Measurements from ENCODE around the gene RNF183. TPM values are rescaled to one million over a fixed set of nuclear protein-coding genes. Genes with fewer than 3 reads are reported as not detected.
"Not testable (repeated sequence)": the region's sequence is repeated elsewhere in the genome, so short reads cannot be mapped to it uniquely, and the experiment has no call there.

RNF183 gene
- total RNA-seq, 2 experiments from 2014 or later: not detected

GRCh38 chr9:113261917-113262671 is 41.1 kb downstream of the RNF183 start:
- no peaks in the 10 kb centered on the region for H3K27me3 Mint-ChIP-seq
- H3K36me3 Mint-ChIP-seq (ENCODE audit: low read depth): peaks cover 30% of the 10 kb centered on the region
- H3K4me1 Mint-ChIP-seq: no peaks in the 10 kb centered on the region
- ChIA-PET CTCF (interaction anchor here (1.2 kb wide), 1 partner anchor 28 kb away, joined by 3 read pairs; no protein-coding TSS in a partner anchor), POLR2A (no interaction called here)
- no peaks in the 10 kb centered on the region for H3K9me3 Mint-ChIP-seq
- H3K27ac Mint-ChIP-seq: no peak overlapping the region
- no peak overlapping the region for H3K4me3 Mint-ChIP-seq
- DNase-seq: no peak

- DNase-seq: no peak
- Mint-ChIP-seq H3K4me1 (no peaks in the 10 kb centered on the region), H3K36me3 (ENCODE audit: low read depth) (peaks cover 23% of the 10 kb centered on the region), H3K27me3 (no peaks in the 10 kb centered on the region), H3K27ac (no peak overlapping the region), H3K9me3 (no peaks in the 10 kb centered on the region), H3K4me3 (no peak overlapping the region)
- ChIA-PET POLR2A (no interaction called here), CTCF (interaction anchor here (0.6 kb wide), 1 partner anchor 33 kb away, joined by 3 read pairs; no protein-coding TSS in a partner anchor)
Observed at GRCh38 chr9:113258282-113258681, 44.9 kb downstream of the RNF183 start.

GRCh38 chr9:113257863-113258262 is 45.3 kb downstream of the RNF183 start:
- no peak overlapping the region for H3K27ac Mint-ChIP-seq
- ChIA-PET POLR2A (no interaction called here), CTCF (interaction anchor here (1.3 kb wide), 1 partner anchor 17 kb away, joined by 3 read pairs; the partner anchor contains the start of gene CDC26)
- H3K9me3 Mint-ChIP-seq: no peaks in the 10 kb centered on the region
- DNase-seq: no peak
- H3K27me3 Mint-ChIP-seq: no peaks in the 10 kb centered on the region
- H3K36me3 Mint-ChIP-seq (ENCODE audit: low read depth): peaks cover 23% of the 10 kb centered on the region
- no peak overlapping the region for H3K4me3 Mint-ChIP-seq
- H3K4me1 Mint-ChIP-seq: no peaks in the 10 kb centered on the region

- ChIA-PET POLR2A (interaction anchor here (0.6 kb wide), 1 partner anchor 175 kb away, joined by 3 read pairs; no protein-coding TSS in a partner anchor), CTCF (interaction anchor here (1.2 to 2.5 kb wide), 2 partner anchors 12 to 36 kb away, joined by 4 to 6 read pairs; no protein-coding TSS in a partner anchor)
- peaks cover 3% of the 10 kb centered on the region for H3K9me3 Mint-ChIP-seq
- no peak for DNase-seq
- H3K4me3 Mint-ChIP-seq: no peak overlapping the region
- no peak overlapping the region for H3K27ac Mint-ChIP-seq
- no peaks in the 10 kb centered on the region for H3K4me1 Mint-ChIP-seq
- H3K36me3 Mint-ChIP-seq (ENCODE audit: low read depth): peaks cover 19% of the 10 kb centered on the region
- H3K27me3 Mint-ChIP-seq: no peaks in the 10 kb centered on the region
Observed at GRCh38 chr9:113255438-113255837, 47.7 kb downstream of the RNF183 start.

GRCh38 chr9:113254991-113255390 is 48.2 kb downstream of the RNF183 start:
- CTCF ChIA-PET: interaction anchor here (1.0 to 2.5 kb wide), 2 partner anchors 12 to 20 kb away, joined by 4 to 6 read pairs; no protein-coding TSS in a partner anchor
- H3K4me1 Mint-ChIP-seq: no peaks in the 10 kb centered on the region
- DNase-seq: no peak
- H3K27ac Mint-ChIP-seq: no peak overlapping the region
- no peaks in the 10 kb centered on the region for H3K27me3 Mint-ChIP-seq
- peaks cover 3% of the 10 kb centered on the region for H3K9me3 Mint-ChIP-seq
- H3K4me3 Mint-ChIP-seq: no peak overlapping the region
- POLR2A ChIA-PET: no interaction called here
- peaks cover 15% of the 10 kb centered on the region for H3K36me3 Mint-ChIP-seq (ENCODE audit: low read depth)

- CTCF ChIA-PET: no interaction called here
- no peak for DNase-seq
- peaks cover 3% of the 10 kb centered on the region for H3K9me3 Mint-ChIP-seq
- H3K4me3 Mint-ChIP-seq: no peak overlapping the region
- no peak overlapping the region for H3K27ac Mint-ChIP-seq
- no peaks in the 10 kb centered on the region for H3K27me3 Mint-ChIP-seq
- H3K4me1 Mint-ChIP-seq: no peaks in the 10 kb centered on the region
- POLR2A ChIA-PET: no interaction called here
- H3K36me3 Mint-ChIP-seq (ENCODE audit: low read depth): peaks cover 5% of the 10 kb centered on the region
Observed at GRCh38 chr9:113250807-113251206, 52.4 kb downstream of the RNF183 start.

GRCh38 chr9:113249661-113250060 is 53.5 kb downstream of the RNF183 start:
- H3K4me3 Mint-ChIP-seq; CTCF ChIA-PET; H3K36me3 Mint-ChIP-seq (ENCODE audit: low read depth); POLR2A ChIA-PET; H3K9me3 Mint-ChIP-seq; H3K4me1 Mint-ChIP-seq; H3K27ac Mint-ChIP-seq; H3K27me3 Mint-ChIP-seq; DNase-seq: not testable (repeated sequence)

GRCh38 chr9:113247640-113248039 is 55.5 kb downstream of the RNF183 start:
- POLR2A ChIA-PET: no interaction called here
- H3K4me3 Mint-ChIP-seq: no peak overlapping the region
- H3K27me3 Mint-ChIP-seq: no peaks in the 10 kb centered on the region
- CTCF ChIA-PET: no interaction called here
- H3K27ac Mint-ChIP-seq: no peak overlapping the region
- DNase-seq: no peak
- H3K4me1 Mint-ChIP-seq: no peaks in the 10 kb centered on the region
- H3K9me3 Mint-ChIP-seq: peaks cover 3% of the 10 kb centered on the region
- peaks cover 5% of the 10 kb centered on the region for H3K36me3 Mint-ChIP-seq (ENCODE audit: low read depth)

Other genes starting within 250 kb of the RNF183 start
- gene ZFP37, start 246.7 kb downstream of the RNF183 start, total RNA-seq: under 1 TPM; 0.45 to 0.52 TPM
- gene SLC31A2, start 152.4 kb downstream of the RNF183 start, total RNA-seq: 1 to 10 TPM; 2.5 to 3.0 TPM
- gene FKBP15, start 82.1 kb downstream of the RNF183 start, total RNA-seq: 10 to 100 TPM; 33.6 to 39.3 TPM
- 10 to 100 TPM in 1 of 2 experiments, 1 to 10 TPM in 1; 9.2 to 10.4 TPM for gene SLC31A1, start 81.8 kb downstream of the RNF183 start, total RNA-seq
- gene CDC26, start 27.8 kb downstream of the RNF183 start, total RNA-seq: 10 to 100 TPM; 28.8 to 31.0 TPM
- gene PRPF4, start 27.7 kb downstream of the RNF183 start, total RNA-seq: 10 to 100 TPM; 30.6 to 32.4 TPM
- under 1 TPM; 0.55 to 0.87 TPM for gene WDR31, start 36.9 kb upstream of the RNF183 start, total RNA-seq
- gene BSPRY, start 46.2 kb upstream of the RNF183 start, total RNA-seq: 1 to 10 TPM; 2.0 to 2.3 TPM
- gene HDHD3, start 73.6 kb upstream of the RNF183 start, total RNA-seq: 10 to 100 TPM; 16.2 to 20.2 TPM
- gene ALAD, start 97.9 kb upstream of the RNF183 start, total RNA-seq: 10 to 100 TPM; 37.5 to 40.6 TPM
- 10 to 100 TPM; 66.6 to 73.1 TPM for gene POLE3, start 107.3 kb upstream of the RNF183 start, total RNA-seq
- gene C9orf43, start 107.4 kb upstream of the RNF183 start, total RNA-seq: under 1 TPM; 0.37 to 0.54 TPM
- 10 to 100 TPM; 41.5 to 41.6 TPM for gene RGS3, start 160.4 kb upstream of the RNF183 start, total RNA-seq

All from activated CD4-positive, alpha-beta T cell treated with anti-CD3 and anti-CD28 coated beads, Interleukin-2, amount 10 ng/mL, durations not matched to agents 7 days and 5 days (primary cell).